ENCODE measurements around the gene C9orf50. TPM values are rescaled to one million over a fixed set of nuclear protein-coding genes. Genes with fewer than 3 reads are reported as not detected.

Gene C9orf50
- total RNA-seq, 1 donor = not detected

DNA sequence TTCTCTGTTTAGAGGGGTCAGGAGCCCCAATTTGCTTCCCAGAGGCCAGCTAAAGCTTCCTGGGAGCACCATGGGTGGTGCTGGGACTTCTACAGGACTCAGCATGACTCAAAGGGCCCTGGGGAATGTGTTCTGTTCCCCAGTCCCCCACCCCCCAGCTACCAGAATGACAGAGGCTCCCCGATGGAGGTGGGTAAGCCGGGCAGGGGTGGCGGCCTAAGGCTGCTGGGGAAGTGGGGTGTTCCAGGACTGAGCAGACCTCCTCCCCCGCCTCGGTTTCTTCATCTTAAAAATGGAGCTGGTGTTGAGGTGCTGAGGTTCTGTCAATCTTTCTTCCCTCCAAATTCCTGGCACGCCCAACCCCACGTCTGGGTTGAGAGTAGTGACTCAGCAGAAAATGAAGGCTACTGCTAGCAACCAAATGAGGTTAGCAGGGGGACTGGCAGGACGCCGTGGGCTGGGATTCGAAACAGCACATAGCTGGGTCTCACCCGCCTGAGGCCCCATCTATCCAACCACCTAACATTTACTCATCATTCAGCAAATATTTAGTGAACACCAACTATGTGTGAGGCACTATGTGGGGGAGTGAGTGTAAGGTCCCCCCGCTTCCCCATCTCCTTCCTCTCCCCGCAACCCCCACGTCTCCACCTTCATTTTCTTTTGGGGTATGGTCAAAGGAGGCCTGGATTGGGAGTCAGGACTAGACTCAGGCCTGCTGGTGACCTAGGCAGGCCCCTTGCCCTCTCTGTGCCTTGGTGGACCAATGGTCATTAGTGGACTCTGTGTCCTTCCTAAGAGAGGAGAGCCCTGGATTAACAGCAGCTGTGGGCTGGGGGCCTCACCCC, 50.2 kb downstream of the C9orf50 start:
- TF ChIP-seq, protein P1, sequence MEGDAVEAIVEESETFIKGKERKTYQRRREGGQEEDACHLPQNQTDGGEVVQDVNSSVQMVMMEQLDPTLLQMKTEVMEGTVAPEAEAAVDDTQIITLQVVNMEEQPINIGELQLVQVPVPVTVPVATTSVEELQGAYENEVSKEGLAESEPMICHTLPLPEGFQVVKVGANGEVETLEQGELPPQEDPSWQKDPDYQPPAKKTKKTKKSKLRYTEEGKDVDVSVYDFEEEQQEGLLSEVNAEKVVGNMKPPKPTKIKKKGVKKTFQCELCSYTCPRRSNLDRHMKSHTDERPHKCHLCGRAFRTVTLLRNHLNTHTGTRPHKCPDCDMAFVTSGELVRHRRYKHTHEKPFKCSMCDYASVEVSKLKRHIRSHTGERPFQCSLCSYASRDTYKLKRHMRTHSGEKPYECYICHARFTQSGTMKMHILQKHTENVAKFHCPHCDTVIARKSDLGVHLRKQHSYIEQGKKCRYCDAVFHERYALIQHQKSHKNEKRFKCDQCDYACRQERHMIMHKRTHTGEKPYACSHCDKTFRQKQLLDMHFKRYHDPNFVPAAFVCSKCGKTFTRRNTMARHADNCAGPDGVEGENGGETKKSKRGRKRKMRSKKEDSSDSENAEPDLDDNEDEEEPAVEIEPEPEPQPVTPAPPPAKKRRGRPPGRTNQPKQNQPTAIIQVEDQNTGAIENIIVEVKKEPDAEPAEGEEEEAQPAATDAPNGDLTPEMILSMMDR (IDR thresholded peaks at IDR 0.05; ENCODE audit: insufficient read depth, low read length) = no peak
- peak; percentile 90 for DNase-seq (ENCODE audit: low read depth)
- H3K4me3 ChIP-seq (ENCODE audit: low read depth, low read length) = no peak overlapping the region

DNA sequence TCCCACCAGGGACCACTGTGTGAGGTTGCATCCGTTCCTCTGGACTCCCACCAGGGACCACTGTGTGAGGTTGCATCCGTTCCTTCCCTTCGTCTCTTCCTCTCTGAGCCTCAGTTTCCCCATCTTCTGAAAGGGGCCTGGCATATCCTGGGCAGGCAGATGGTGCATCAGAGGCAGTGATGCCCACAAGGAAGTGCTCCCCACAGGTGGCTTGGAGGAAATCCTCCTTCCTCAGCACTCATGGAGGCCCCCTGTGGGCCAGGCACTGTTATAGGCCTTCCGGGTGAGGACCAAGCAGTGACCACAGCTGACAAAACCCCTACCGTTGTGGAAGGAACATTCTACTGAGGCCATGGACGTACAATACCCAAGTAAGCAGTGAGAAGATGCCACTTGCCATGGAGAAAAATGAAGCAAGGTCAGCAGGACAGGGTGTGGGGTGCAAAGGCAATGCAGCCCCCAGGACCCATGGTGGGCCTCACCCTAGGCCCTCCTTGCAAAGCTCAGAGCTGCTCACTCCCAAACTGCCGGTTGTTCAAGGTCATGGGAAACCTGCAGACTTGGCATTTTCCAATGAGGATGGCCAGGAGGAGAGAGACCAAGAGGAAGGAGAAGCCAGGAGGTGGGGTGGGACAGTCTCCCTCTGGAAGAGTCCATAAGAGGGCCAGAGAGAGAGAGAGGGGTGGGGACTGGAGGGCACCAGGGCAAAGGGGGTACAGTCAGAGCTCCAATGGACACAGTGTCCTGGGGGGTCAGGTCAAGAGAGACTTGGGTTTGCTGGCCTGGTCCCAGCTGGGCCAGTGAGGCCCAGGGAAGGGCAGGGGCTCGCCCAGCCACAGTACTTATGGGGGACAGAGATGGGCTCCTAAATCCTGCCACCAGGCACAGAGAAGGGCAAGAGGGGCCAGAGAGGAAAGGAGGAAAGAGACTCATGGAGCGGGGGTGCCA, 51.1 kb downstream of the C9orf50 start:
- DNase-seq (ENCODE audit: low read depth) = no peak
- TF ChIP-seq, protein P1 (IDR thresholded peaks at IDR 0.05; ENCODE audit: insufficient read depth, low read length) = peak; percentile 54
- H3K4me3 ChIP-seq (ENCODE audit: low read depth, low read length) = no peak overlapping the region

DNA sequence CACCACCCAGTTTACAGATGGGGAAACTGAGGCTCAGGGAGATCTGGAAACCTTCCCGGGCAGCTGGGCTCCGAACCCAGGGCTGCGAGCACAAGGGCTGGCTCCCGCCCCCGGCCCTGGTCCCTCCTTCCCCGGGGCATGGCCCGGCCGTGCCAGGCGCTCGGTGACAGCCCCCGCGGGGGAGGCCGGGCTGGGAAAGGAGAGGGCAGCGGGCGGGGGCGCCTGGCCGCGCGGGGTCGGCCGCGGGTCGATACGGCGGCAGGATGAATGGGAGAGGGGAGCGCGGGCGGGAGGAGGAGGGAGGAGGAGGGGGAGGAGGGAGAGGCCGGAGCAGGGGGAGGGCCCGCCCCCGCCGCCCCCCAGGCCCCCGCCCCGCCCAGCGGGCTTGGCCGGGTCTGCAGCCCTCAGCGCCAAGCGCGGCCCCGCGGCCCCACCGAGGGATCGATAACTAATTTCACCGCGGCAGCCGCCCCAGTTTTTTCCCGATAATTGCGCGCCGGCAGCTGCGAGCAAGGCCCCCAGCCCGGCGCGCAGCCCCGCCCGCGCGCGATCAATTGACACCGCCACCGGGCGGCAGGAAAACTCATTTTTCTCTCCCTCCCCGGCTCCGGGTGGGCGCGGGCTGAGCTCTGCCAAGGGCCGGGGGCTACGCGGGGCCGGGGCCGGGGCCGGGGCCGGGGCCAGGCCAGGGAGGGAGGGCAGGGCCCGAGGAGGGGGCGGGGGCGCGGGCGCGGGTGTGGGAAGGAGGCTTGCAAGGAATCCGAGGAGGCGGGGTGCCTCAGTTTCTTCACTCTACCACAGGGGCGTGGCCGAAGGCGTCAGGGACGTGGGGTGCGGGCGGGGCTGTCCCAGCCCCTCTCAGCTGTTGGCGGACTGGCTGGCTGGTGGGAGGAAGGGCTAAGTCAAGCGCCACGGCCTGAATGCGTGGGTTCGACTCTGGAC, 52.1 kb downstream of the C9orf50 start:
- DNase-seq (ENCODE audit: low read depth) = no peak
- TF ChIP-seq, protein P1 (IDR thresholded peaks at IDR 0.05; ENCODE audit: insufficient read depth, low read length) = no peak
- peak overlapping the region; percentile 48 for H3K4me3 ChIP-seq (ENCODE audit: low read depth, low read length)

DNA sequence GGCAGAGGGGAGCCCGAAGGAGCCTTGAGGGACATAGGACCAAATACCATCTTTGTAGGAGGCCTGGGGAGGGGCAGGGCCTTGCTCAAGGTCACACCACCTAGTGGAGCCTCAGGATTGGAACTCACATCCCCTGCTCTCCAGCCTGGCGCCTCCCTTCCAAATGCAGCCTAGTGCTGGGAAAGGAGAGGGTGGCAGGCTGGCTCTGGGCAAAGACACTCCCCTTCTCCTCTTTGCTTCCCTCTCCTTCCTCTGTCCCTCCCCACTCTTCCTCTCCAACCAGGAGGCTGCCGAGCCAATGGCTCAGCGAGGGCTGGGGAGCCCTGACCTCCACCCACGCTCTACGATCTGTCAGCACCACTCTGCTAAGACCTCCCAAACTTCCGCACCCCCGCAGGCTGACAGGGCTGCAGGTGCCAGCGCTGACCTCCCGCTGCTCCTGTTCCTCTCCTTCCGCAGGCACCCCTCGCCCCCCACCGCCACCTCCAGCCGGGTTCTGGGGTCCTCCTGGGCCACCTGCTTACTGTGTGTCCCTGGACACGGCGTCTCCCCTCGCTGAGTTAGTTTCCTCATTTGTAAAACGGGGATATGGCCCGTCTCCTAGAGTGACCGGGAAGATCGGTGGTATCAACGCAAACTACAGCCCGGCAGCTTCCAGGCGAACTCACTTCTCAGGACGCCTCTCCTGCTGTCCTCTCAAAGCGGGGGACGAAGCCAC, 52.9 kb downstream of the C9orf50 start:
- H3K4me3 ChIP-seq (ENCODE audit: low read depth, low read length) = peak overlapping the region; percentile 48
- peak; percentile 59 for DNase-seq (ENCODE audit: low read depth)
- TF ChIP-seq, protein P1 (IDR thresholded peaks at IDR 0.05; ENCODE audit: insufficient read depth, low read length) = no peak

DNA sequence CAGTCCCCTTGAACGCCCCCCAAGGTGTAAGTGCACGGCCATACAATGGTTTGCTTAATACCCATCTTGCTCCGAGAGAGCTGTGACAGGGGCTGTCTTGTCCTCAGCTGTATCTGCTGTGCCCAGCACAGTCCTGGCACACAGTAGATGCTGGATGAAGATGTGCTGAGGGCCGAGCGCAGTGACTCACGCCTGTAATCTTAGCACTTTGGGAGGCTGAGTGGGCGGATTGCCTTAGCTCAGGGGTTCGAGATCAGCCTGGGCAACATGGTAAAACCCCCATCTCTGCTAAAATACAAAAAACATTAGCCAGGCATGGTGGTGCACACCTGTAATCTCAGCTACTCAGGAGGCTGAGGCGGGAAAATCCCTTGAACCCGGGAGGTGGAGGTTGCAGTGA, 53.6 kb downstream of the C9orf50 start:
- DNase-seq (ENCODE audit: low read depth) = no peak
- TF ChIP-seq, protein P1 (IDR thresholded peaks at IDR 0.05; ENCODE audit: insufficient read depth, low read length) = no peak
- no peak overlapping the region for H3K4me3 ChIP-seq (ENCODE audit: low read depth, low read length)

All from fibroblast of the aortic adventitia (primary cell).